ENCODE results near the gene HUWE1.

Gene HUWE1

DNA sequence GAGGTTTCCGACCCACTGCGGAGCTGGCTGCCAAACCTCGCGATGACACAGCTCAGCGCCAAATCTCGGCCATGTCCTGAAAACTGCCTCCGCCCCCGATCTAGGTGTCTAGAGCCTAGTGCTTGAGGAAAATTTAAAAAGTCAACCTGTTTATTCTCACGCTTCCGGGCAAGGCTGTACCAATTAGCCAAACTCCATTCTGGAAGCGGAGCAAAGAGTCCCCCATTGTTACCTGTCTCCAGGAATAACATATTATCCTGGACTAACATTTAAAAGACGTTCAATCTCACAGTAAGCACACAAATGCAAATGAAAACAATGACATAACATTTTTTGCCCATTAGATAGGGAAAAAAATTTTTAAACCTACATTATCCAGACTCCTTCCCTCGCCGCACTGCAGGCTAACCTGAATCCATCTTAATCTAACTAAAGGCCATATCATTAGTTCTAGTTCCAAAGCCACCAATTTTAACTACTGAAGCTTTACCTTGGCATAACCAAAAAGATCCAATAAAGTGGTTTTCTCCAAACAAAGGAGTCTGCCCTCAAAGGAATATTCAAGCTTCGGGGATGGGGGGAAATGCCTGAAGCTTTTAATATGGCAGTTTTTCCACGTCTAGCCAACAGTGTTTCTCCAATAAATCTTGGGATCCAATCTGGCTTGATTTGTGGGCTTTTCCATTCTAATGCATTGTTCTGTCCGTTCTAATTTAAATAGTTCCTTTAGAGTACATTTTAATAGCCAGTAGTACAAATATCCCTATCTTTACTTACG lies 1.9 kb downstream of the HUWE1 start:
- peak in 1 of 51 donors; percentile 23 for DNase-seq

DNA sequence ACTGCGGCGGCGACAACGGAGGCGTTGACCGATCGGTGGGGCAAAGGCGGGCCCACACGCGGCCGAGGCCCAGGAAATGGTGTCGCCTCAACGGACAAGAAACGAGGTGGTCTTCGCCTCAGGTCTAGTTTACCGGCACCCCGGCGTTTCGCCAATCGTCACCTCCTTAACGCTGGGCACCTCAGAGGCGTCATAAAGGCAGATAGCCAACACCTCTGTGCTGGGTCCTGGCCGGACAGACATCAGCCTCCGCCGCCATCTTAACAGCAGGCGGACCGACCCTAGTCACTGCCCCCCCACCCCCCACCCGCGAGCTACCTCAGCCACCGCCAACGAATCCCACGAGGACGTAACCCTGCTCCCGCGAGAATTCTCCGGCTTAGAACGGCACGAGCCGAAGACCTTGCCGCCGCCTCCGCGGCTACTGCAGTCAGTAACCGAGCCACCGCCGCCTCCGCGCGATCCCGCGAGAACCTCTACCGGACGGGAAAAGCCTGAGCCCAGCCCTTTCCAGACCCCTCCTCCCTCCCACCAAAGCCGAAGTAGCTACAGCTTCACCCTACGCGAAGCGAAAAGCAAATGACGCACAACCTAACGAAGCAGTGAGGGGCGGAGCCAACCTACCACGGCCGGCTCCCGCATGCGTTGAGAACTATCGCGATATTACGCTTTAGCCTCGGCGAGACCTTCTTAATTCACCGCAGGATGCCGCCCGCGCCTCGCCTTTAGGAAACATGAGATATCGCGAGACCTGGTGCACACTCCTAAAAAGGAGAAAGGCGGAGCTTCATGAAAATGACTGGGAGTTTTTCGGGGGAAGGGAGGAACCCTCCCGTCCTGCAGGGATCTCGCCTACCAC lies 2.7 kb downstream of the HUWE1 start:
- DNase-seq: peak; percentile 20 to 97 (median 84)

DNA sequence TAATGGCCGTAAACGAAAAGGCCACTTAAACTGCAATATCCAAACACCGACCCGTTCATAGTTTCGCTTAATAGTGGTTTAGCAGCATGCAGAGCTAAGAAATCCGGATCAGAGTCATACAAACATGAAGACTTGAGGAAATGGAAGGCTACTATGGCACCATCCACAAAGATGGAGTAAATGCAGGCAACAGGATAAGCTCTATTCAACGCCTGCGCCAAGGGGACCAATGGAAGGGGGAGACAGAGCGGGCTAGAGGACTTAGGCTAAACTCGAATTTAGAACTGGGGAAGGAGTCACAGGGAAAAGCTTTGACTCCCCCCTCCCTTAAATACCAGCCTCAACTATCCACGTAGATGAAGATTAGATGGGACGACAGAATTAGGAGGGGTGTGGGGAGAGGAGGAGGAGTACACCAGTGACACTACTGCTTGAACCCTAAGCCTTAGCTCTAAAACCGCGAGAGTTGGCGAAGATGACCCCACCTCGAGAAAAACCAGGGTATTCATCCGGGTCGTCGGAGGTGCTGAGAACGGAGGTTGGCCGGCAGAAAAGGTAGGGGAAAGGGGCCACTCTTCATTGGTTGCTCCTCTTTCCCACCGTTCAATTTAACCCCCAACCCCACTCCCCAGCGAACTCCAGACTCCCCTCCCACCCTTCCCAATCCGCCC lies 3.5 kb downstream of the HUWE1 start:
- peak in 11 of 51 donors; percentile 0 to 42 (median 9) for DNase-seq

DNA sequence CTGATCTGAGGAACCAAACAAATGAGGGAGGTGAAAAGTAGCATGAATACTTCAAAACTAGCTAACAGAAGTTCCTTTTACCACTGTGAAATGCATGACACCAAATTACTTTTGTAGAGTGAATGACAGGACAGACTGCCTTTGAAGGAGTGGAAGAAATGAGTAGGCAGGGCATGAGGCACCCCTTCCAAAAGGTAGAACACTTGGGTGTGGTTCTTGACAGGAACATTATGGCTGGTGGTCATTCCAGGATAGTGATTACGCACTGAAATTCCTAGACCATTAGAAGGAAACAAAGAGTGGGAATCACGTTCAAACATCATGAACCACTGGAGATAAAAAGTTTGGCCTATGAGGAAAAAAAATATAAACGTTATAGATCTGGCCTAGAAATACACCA lies 4.9 kb downstream of the HUWE1 start:
- no peak for DNase-seq

DNA sequence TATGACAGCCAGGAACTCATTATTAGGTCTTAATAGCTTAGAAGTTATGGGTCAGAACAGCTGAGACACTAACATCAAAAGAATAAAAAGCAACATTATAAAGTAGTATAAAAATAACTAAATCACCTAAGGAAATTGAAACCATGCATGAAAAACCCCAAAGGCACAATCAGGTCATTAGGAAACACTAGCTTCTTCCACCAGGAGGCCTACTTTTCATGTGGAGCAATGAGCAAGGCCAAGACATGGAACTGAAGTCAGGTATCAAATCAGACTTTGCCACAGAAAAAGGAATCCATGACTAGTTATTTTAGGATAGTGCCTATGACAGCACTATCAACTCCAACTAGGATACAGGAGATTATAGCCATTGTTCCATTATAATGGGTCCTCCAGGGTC lies 7.9 kb downstream of the HUWE1 start:
- DNase-seq: no peak

DNA sequence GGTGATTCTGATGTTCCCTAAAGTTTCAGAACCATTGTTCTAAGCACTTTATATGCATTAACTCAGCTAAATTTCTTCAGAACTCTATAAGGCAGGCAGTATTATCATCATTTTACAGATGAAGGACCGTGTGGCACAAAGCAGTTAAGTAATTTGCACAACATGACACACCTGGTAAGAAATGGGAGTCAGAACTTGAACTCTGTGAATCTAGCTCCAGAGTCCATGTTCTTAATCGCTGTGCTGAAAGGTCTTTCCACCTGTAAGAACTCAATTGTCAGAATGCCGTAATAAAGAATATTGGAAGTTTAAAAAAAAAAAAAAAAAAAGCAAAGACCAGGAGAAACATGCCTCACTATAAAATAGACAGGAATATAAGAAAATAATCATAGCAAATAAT lies 9.2 kb downstream of the HUWE1 start:
- DNase-seq: no peak

DNA sequence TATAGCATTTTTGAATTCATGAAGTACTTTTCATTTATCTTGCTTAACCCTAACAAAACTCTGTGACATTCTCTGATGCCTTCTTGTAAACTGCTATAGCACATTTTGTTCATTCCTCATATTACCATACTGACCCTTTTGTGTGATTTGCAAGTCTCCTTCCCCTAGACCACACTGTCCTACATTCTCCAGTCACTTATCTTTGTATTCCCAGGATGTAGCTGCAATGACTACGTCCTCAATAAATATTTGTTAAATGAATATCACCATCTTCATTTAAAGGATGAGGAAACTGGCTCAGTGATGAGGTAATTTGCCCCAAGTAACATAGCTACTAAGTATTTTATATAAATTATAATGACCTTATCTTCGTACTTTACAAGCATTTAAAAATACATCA lies 11.9 kb downstream of the HUWE1 start:
- DNase-seq: no peak

DNA sequence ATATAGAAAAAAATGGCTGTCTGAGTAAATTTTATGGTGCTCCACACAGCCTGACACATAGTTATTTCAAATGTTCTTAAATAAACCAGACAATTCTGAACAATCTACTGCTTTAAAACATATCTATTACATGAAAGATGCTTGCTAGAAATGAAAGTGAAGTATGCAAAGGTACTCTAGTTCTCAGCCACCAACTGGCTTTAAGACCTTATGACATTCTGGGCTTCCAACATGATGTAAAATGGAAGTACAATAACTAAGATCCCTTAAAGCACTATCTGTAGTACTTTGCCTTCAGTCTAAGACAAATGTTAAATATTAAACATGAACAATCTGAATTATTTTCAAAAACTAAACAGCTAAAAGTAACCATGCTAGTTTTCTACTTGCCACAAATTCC lies 17.3 kb downstream of the HUWE1 start:
- DNase-seq: no peak

DNA sequence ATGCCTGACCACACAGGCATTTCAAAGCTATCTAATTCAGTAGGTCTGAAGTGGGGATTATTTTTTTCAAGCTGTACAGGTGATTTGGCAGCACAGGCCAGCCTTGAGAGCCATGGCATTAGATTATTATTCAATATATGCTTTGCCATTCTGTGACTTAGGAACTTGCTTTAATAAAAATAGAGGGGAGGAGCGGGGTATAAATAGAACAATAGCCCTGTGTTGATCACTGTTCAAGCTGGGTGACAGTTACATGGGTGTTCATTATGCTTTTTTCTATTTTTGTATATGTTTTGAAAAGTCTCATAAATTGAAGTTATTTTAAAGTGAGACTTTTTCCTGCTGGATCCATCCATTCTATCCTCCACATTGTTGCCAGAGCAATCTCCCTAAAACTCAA lies 20.3 kb downstream of the HUWE1 start:
- no peak for DNase-seq

DNA sequence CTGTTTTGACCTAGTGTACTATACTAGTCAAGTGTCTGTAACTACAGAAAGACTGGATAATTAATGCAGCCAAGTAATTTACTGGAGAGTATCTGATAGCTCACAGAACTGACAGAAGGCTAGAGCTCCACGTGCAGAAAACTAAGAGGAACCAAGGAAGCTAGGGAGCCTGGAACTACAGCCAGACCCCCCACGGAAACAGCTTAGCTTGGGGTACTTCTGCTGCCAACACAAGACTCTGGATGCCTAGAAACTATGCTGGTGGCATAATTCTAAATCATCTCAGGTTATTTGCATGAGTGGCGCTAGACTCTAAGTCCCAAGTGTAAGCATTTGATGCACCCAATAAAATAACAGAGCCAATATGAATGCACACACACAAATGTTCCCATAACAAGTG lies 26.5 kb downstream of the HUWE1 start:
- no peak for DNase-seq

DNA sequence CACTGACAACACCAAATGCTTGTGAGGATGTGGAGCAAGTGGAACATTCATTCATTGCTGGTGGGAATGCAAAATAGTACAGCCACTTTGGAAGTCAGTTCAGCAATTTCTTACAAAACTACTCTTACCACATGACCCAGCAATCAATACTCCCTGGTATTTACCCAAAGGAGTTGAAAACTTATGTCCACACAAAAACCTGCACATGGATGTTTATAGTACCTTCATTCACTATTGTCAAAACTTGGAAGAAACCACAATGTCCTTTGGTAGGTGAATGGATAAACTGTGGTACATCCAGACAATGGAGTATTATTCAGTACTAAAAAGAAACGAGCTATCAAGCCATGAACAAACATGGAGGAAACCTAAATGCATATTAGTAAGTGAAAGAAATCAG lies 27.5 kb downstream of the HUWE1 start:
- no peak for DNase-seq

DNA sequence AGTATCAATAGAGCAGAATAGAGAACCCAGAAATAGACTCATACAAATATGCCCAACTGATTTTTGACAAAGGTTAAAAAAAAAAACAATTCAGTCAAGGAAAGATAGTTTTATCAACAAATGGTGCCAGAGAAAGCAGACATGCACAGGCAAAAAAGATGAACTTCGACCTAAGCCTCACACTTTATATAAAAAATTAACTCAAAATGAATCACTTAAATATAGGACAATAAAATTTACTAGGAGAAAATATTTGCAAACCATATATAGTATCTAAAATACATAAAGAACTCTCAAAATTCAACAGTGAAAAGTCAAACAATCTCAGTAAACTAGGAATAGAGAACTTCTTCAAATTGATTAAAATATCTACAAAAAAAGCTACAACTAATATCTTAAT lies 29.7 kb downstream of the HUWE1 start:
- DNase-seq: no peak

DNA sequence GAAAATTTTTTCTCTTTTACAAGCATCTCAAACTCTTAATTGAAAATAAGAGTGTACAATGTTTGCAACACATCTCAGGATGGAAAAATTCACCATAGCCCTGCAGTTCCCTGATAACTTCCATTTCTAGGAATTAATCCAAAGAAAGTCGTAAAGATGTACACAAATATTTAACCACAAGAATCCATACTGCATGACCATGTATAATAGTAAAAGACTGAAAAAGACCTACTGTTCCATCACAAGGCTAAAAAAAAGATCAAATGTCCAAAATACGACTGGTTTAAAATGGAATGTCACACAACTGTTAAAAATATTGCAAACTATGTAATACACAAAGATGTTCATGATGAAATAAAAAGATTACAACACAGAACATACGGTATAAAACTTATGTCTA lies 32.1 kb downstream of the HUWE1 start:
- no peak for DNase-seq

DNA sequence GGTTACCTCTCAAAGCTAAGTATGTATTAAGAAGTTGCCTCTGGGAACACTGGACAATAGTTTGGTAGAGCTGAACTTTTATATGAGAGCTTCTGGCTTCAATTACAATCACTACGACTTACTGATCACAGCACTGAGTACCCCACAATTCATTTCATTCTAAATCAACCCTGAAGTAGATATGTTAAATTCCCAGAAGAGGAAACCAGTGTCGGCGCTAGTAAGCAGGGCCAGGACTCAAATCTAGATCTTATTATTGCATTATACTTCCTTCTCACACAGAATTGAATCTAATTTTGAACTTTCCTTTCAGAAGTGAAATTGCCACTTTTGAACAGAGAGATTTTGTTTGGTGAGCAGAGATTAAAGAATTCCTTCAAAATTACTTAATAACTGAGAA lies 41.8 kb downstream of the HUWE1 start:
- no peak for DNase-seq

DNA sequence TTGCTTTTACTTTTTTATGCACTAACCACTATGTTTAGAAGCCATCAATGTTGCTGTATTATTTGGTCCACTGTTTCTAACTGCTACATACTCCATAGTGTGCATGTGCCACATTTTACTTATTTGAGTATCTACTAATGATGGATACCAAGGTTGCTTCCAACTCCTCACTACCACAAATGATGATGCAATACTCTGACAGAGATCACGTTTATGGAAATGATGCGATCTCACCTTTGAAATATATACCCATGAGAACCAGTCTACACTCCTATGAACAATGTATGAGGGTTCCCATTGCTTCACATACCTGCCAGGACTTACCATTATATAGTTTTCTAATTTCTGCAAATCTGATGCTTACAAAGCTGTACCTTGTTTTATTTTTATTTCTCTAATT lies 44.2 kb downstream of the HUWE1 start:
- DNase-seq: no peak

DNA sequence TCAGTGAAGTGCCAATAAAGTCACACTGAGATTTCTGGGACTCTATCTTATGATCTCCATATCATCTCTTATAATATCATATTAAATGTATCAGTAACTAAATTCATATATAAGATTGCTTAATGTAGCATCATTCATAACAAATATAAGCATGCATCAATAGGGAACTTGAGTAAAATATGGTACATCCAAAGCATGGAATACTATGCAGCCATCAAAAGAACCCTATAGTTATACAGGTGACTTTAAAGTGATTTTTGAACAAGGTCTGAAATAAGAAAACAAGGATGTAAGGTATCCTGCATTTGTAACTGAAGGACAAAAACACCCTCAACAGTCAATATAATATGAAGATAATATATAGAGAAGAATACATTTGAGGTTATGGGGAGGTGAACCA lies 47.3 kb downstream of the HUWE1 start:
- no peak for DNase-seq

DNA sequence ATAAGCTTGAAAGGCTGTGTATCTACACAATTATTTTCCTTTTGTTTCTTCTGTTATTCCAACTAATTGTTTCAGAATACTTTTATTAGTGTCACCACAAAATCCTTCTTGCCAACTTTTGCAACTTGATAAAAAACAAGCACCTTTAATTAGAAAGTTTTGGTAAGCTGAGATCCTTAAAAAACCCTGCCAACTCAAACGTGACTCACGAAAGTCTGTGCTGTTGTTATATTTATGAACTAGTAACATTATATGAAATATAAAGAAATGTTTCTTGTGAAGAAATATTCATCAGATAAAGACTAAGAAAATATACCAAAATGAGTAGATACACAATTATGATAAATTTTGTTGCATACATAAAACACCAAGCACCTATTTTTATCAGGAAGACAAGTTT lies 49.0 kb downstream of the HUWE1 start:
- no peak for DNase-seq

DNA sequence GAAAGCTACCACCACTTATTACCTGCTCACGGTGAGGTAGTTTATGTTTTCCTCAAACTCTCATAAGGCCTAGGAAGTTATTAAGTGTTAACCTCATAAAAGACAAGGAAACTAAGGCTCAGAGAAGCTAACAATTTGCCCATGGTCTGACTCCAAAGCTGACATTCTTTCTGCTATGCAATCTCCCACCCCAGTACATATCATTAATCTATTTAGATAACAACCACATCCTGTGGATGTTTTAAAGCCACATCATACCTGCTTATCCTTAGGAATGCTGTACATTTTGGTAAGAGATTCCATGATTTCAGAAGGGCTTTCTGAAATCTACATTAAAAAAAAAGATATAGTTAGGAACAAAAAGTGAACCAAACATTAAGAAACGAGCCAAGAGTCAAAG lies 55.4 kb downstream of the HUWE1 start:
- DNase-seq: no peak

DNA sequence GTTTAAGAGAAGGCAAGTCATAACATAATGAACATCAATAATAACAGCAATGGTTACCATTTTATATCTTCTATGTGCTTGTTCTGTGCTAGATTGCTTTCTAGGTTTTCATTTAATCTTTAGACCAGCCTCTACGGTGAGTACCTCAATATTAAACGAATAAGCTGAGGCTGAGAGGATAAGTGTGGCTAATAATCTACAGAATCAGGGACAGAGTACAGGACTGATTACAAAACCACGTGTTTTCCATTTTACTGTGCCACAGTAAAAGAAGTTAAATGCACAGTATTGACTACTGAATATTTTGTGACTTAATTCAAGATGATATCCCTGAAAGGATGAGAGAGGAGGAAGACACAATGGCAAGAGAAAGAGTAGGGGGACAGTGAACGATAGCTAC lies 56.3 kb downstream of the HUWE1 start:
- no peak for DNase-seq

DNA sequence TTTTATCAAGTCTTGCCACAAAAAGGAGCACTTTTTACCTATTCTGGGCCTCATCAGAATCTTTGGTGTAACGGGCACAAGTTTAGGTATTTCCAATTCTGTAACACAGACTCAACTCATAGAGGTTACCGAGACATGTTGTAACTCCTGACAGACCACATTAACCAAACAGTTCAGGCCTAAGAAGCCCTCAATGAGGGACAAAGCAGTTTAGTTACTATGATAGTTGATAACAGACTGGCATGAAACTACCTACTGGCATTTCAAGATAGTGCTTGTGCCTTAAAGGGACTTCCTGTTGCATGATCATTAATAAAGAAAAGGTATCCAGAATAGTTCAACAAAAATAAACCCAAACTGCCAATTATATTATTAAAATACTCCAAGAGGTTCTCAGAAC lies 64.1 kb downstream of the HUWE1 start:
- no peak for DNase-seq

DNA sequence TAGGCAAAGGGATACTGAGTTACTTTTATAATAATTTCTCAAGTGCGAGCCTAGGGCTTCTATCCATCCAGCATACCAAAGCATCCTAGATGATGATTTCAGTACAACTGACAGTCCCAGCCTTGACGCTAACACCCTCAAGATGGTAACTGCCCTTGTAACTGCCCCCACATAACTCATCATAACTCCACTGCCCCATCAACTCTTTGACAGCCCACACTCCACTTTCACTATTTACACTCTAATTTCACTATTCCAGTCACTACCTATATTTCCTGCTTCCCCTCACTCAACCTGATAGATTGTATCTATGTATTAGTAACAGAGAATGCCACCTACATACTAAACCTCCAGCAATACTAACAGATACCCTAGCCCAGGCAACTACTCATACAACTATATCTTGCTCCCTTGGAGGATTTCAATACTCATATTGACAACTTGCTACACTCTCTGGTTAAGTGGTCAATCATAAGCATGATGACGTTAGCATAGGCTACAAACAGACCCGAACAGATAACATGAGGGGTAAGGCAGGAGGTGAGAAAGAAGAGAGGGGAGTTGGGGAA lies 65.0 kb downstream of the HUWE1 start:
- DNase-seq: no peak

DNA sequence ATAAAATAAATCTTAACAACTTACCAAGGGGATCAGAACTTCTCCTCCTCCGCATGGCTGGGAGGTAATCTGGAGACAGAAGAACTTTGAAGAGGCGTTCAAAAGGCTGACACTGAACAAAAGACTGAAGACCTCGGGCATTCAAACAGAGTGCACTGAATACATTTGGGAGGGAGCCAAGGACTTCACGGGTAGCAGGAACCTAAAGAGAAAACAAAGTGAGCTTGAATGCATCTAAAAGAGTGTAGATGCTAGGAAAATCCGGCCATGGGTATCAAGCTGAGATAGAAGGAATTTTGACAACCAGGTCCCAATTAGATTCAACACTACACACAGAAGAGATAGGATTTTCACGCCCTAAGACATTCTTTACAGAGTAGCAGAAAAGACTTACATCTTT lies 69.6 kb downstream of the HUWE1 start:
- DNase-seq: no peak
